Measurements from ENCODE around the gene PBXIP1. TPM values are rescaled to one million over a fixed set of nuclear protein-coding genes. Genes with fewer than 3 reads are reported as not detected.
A peak's percentile ranks its signal among the peaks of the same experiment; 100 is the strongest.

PBXIP1 gene
- total and polyA plus RNA-seq, 10 of the 15 experiments (the other 5 are each of a cell fraction or from before 2014, with no cell fraction given) = 0.63 to 25.6 (median 15.4) TPM

DNA sequence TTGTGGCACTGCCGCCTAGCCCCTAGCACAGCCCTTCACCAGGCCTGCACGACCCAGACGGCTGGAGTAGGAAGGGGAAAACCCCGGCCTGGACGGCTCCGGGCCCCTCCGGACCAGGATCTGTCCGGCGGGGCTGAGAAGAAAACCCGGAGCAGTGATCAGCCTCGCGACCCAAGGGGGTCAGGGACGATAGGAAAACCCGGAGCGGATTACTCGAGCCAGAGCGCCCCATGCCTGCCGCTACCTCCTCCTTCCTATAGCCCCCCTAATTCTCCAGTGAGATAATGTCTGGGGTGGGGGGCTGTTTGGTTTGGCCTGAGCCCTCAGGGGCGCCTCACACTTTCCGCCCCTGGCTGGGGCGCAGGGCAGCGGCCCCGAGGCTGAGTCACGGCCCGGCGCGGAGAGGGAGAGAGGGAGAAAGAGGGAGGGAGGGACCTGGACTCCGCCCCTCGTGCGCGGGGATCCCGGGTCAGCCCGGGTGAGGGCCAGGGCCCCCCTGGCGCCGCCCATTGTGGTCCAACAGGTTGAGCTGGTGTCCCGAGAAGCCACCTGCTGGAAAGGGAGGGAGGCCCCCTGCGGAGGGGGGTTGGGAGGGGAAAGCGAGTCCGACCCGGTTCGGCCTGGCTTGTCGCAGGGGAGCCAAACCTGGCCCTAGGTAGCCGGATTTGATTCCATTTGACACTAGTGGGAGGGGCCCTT, 45.0 kb upstream of the PBXIP1 start (continued):
- TF ChIP-seq EZH2 (IDR thresholded peaks at IDR 0.05; ENCODE audit: borderline replicate concordance, control insufficient read depth, low read depth, low read length) (no peak), PML (IDR thresholded peaks at IDR 0.05; ENCODE audit: low read length) (no peak), FOS (IDR thresholded peaks at IDR 0.05; ENCODE audit: borderline replicate concordance, extremely low read depth, insufficient read length) (no peak), HDAC2 (IDR thresholded peaks at IDR 0.05) (no peak), ETV6 (conservative IDR thresholded peaks at IDR 0.05 in 1 of 2, IDR thresholded peaks at IDR 0.05 in 1 of 2; ENCODE audit: borderline replicate concordance in 1 of 2, low read depth in 1 of 2) (no peak), CBX5 (IDR thresholded peaks at IDR 0.05; ENCODE audit: low read depth) (no peak), SIX5 (IDR thresholded peaks at IDR 0.05; ENCODE audit: low read depth, low read length, severe bottlenecking) (no peak), KLF5 (IDR thresholded peaks at IDR 0.05; ENCODE audit: partially characterized antibody) (peak; percentile 82), NR2F1 (conservative IDR thresholded peaks at IDR 0.05) (peak; percentile 93), MTA2 (IDR thresholded peaks at IDR 0.05; ENCODE audit: low read depth) (peak; percentile 51; the same call in 1 of the 2 replicates), EED (IDR thresholded peaks at IDR 0.05; ENCODE audit: low read depth) (no peak), CREM (IDR thresholded peaks at IDR 0.05; ENCODE audit: low read depth) (peak; percentile 44; the same call in 1 of the 2 replicates), NR2C1 (IDR thresholded peaks at IDR 0.05) (peak; percentile 50), IRF4 (IDR thresholded peaks at IDR 0.05; ENCODE audit: low read depth, low read length) (no peak), SMAD1 (IDR thresholded peaks at IDR 0.05; ENCODE audit: low read depth, partially characterized antibody) (no peak), ZNF24 (IDR thresholded peaks at IDR 0.05) (no peak), SMC3 (IDR thresholded peaks at IDR 0.05; ENCODE audit: borderline replicate concordance, low read length) (no peak), TCF7 (IDR thresholded peaks at IDR 0.05; ENCODE audit: borderline replicate concordance) (no peak), SUZ12 (IDR thresholded peaks at IDR 0.05; ENCODE audit: unreplicated experiment) (no peak)
- TF ChIP-seq, protein P1, sequence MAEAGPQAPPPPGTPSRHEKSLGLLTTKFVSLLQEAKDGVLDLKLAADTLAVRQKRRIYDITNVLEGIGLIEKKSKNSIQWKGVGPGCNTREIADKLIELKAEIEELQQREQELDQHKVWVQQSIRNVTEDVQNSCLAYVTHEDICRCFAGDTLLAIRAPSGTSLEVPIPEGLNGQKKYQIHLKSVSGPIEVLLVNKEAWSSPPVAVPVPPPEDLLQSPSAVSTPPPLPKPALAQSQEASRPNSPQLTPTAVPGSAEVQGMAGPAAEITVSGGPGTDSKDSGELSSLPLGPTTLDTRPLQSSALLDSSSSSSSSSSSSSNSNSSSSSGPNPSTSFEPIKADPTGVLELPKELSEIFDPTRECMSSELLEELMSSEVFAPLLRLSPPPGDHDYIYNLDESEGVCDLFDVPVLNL (IDR thresholded peaks at IDR 0.05; ENCODE audit: low read depth, low read length) = no peak
- TF ChIP-seq, protein P2, sequence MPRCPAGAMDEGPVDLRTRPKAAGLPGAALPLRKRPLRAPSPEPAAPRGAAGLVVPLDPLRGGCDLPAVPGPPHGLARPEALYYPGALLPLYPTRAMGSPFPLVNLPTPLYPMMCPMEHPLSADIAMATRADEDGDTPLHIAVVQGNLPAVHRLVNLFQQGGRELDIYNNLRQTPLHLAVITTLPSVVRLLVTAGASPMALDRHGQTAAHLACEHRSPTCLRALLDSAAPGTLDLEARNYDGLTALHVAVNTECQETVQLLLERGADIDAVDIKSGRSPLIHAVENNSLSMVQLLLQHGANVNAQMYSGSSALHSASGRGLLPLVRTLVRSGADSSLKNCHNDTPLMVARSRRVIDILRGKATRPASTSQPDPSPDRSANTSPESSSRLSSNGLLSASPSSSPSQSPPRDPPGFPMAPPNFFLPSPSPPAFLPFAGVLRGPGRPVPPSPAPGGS (IDR thresholded peaks at IDR 0.05; ENCODE audit: borderline replicate concordance, insufficient read depth, low read depth, low read length, poor library complexity, severe bottlenecking) = peak; percentile 40
- TF ChIP-seq, protein P3, sequence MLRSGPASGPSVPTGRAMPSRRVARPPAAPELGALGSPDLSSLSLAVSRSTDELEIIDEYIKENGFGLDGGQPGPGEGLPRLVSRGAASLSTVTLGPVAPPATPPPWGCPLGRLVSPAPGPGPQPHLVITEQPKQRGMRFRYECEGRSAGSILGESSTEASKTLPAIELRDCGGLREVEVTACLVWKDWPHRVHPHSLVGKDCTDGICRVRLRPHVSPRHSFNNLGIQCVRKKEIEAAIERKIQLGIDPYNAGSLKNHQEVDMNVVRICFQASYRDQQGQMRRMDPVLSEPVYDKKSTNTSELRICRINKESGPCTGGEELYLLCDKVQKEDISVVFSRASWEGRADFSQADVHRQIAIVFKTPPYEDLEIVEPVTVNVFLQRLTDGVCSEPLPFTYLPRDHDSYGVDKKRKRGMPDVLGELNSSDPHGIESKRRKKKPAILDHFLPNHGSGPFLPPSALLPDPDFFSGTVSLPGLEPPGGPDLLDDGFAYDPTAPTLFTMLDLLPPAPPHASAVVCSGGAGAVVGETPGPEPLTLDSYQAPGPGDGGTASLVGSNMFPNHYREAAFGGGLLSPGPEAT (IDR thresholded peaks at IDR 0.05; ENCODE audit: low read depth) = peak; percentile 100
- TF ChIP-seq, protein P4, sequence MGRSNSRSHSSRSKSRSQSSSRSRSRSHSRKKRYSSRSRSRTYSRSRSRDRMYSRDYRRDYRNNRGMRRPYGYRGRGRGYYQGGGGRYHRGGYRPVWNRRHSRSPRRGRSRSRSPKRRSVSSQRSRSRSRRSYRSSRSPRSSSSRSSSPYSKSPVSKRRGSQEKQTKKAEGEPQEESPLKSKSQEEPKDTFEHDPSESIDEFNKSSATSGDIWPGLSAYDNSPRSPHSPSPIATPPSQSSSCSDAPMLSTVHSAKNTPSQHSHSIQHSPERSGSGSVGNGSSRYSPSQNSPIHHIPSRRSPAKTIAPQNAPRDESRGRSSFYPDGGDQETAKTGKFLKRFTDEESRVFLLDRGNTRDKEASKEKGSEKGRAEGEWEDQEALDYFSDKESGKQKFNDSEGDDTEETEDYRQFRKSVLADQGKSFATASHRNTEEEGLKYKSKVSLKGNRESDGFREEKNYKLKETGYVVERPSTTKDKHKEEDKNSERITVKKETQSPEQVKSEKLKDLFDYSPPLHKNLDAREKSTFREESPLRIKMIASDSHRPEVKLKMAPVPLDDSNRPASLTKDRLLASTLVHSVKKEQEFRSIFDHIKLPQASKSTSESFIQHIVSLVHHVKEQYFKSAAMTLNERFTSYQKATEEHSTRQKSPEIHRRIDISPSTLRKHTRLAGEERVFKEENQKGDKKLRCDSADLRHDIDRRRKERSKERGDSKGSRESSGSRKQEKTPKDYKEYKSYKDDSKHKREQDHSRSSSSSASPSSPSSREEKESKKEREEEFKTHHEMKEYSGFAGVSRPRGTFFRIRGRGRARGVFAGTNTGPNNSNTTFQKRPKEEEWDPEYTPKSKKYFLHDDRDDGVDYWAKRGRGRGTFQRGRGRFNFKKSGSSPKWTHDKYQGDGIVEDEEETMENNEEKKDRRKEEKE (IDR thresholded peaks at IDR 0.05) = no peak
